Coronary artery (tissue), 2 donors: Measurements from ENCODE around the gene POFUT2.
"Not testable (repeated sequence)": the region's sequence is repeated elsewhere in the genome, so short reads cannot be mapped to it uniquely, and the experiment has no call there.

Experiments used
- DNase-seq: peaks from one replicate; pipeline ENCODE4 v3.0.0-alpha.2; 2017; ENCODE audit warnings: low spot score
- H3K27ac ChIP-seq, 2 donors: fragments of 200-600 bp; sonication (generic); one replicate each; pipeline ENCODE4 v1.5.1; 2016 to 2019
- H3K4me3 ChIP-seq: fragments of 200-600 bp; sonication (generic); 2 replicates; pipeline ENCODE4 v1.5.1; 2016; ENCODE audit warnings: mild to moderate bottlenecking, moderate library complexity
- TF ChIP-seq, protein P1 (sequence below): fragments of 200-600 bp; sonication (generic); IDR thresholded peaks from one replicate; pipeline ENCODE4 v1.5.1; 2019; ENCODE audit warnings: antibody characterized with exemption

POFUT2 gene

DNA sequence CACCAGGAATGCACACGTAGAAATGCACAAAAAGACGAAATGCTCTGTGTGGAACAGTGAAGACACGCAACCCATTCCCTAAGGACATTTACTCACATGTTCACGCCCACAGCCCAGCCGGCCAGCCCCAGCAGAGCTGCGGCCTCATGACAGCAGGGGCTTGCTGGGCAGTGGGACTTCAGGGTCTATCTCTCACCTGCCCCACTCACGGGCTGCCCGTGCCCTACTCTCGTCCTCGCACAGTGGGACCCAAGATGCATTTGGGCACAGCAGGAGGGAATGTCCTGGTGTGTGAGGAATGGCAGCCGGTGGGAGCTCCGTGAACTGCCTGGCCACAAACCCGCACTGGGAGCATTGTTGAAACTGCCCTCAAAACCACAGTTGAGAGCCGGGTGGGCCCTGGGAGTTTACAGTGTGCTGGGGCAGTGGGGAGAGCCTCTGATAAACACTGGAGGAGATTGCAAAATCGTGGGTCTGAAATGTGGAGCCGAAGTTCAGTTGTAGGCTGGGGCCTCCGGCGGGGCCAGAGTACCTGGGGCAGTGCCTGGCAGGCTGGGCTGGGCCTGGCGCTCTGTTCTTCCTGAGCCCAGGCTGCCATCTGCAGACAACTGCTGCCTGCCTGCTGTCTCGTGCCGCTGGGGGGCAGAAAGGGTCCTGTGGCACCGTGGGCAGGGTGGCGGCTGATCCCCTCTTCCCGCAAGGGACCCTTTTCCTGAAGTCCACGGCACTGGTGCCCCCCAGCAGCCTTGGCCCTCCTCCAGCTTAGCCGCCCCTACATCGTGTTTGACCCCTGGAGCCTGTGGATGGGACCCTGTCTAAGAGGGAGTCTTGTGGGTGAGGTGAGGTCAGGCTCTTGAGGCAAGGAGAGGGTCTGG is 20.7 kb upstream of the POFUT2 start:
- TF ChIP-seq, protein P1, sequence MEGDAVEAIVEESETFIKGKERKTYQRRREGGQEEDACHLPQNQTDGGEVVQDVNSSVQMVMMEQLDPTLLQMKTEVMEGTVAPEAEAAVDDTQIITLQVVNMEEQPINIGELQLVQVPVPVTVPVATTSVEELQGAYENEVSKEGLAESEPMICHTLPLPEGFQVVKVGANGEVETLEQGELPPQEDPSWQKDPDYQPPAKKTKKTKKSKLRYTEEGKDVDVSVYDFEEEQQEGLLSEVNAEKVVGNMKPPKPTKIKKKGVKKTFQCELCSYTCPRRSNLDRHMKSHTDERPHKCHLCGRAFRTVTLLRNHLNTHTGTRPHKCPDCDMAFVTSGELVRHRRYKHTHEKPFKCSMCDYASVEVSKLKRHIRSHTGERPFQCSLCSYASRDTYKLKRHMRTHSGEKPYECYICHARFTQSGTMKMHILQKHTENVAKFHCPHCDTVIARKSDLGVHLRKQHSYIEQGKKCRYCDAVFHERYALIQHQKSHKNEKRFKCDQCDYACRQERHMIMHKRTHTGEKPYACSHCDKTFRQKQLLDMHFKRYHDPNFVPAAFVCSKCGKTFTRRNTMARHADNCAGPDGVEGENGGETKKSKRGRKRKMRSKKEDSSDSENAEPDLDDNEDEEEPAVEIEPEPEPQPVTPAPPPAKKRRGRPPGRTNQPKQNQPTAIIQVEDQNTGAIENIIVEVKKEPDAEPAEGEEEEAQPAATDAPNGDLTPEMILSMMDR: no peak
- peak overlapping the region; percentile 44 to 95 for H3K27ac ChIP-seq

DNA sequence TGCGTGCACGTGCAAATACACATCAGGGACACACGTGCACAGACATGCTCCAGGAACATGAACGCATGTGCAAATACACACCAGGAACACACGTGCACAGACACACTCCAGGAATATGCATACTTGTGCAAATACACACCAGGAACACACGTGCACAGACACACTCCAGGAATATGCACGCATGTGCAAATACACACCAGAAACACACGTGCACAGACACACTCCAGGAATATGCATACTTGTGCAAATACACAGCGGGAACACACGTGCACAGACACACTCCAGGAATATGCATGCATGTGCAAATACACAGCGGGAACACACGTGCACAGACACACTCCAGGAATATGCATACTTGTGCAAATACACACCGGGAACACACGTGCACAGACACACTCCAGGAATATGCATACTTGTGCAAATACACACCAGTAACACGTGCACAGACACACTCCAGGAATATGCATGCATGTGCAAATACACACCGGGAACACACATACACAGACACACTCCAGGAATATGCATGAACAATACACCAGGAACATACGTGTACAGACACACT is 20.0 kb upstream of the POFUT2 start:
- Histone ChIP-seq H3K4me3 (peak overlapping the region; percentile 34), H3K27ac (peak overlapping the region; percentile 87 to 95)
- DNase-seq: not testable (repeated sequence)

More for the DNA sequence above, 20.7 kb upstream of the POFUT2 start:
- DNase-seq: no peak
- no peak overlapping the region for H3K4me3 ChIP-seq

DNA sequence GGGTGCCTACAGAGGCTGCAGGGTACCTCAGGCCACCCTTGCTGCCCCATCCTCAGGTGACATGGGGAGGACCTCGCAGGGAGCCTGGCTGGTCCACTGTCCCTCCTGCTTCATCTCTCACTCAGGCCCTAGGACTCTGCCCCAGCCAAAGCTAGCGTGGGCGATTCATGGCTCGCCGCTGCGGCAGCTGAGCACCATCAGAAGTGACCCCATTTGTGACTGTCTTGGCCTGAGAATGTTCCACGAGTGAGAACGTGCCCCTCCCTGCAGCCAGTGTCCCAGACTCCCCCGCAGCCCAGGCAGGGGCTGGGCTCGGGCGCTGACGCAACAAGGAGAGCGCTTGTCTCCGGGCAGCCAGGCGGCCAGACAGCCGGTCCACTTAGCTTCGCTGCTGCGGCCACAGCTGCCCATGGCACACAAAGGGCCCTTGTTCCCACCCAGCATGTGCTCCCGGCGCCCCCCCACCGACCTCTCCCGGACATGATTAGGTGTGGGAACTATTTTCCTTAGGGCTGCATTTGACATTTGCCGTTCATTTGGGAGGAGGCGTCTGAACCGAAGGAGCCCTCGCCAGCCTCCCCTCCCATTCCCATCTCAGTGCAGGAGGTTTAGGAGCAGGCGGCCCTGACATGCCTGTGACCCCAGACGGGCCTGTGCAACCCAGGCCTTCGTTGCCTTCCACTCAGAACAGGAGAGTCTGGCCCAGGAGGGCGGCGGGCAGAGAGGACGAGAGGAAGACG is 19.3 kb upstream of the POFUT2 start:
- DNase-seq: peak; percentile 96
- H3K4me3 ChIP-seq: peak overlapping the region; percentile 34
- H3K27ac ChIP-seq: peak overlapping the region; percentile 87 to 95
- TF ChIP-seq, protein P1: no peak

DNA sequence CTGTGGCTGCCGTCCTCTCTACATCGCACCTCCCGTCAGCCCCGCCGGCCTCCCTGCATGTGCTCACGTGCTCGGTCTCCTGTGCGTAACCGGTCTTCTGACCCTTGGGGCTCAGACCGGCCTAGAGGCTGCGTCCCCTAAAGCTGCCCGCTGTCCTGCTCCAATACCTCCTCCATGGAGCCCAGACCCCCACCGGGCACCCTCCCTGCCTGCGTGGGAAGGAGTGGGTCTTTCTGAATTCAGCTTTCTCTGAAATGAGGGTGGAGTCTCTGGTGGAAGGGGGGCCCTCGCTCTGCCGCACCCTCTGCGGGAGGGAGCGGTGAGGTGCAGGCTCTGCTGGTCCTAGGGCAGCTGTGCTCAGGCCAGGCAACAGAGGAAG is 18.7 kb upstream of the POFUT2 start:
- Histone ChIP-seq H3K27ac (peak overlapping the region; percentile 87 to 95), H3K4me3 (peak overlapping the region; percentile 3)
- no peak for DNase-seq
- TF ChIP-seq, protein P1: no peak

DNA sequence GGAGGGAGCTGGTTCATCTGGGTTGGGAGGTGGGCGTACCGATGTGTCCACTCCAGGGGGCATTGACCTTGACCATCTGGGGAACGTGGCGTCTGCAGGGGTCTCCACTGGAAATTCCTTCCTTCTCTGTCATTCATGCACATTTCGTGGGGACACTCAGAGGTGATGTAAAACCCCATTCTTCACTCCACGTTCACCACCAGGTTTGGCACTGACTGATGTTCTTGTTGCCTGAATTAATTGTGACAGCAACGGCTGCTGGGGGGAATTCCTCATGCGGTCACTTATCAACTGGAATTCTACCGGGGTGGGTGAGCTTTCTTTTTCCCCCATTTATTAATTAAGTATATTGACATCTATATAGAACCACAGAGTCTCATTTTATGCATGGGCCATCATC is 18.1 kb upstream of the POFUT2 start:
- peak overlapping the region; percentile 87 to 95 for H3K27ac ChIP-seq
- TF ChIP-seq, protein P1: no peak
- DNase-seq: no peak
- no peak overlapping the region for H3K4me3 ChIP-seq

DNA sequence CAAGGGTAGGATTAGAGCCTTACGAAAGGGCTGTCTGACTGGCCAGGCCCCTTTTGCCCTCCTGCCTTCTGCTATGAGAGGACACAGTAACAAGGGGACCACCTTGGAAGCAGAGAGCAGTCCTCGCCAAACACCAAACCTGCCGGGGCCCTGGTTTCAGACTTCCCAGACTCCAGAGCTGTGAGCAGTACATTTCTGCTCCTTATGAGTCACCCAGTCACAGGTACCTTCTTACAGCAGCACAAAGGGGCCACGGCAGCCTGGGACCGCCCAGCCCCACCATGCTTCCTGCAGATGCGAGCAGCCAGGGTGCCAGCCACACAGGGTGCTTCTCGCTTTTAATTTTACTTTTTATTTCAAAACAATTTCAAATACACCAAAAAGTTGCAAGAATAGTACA is 17.2 kb upstream of the POFUT2 start:
- DNase-seq: no peak
- no peak overlapping the region for H3K4me3 ChIP-seq
- peak overlapping the region; percentile 17 to 94 for H3K27ac ChIP-seq
- TF ChIP-seq, protein P1: no peak

DNA sequence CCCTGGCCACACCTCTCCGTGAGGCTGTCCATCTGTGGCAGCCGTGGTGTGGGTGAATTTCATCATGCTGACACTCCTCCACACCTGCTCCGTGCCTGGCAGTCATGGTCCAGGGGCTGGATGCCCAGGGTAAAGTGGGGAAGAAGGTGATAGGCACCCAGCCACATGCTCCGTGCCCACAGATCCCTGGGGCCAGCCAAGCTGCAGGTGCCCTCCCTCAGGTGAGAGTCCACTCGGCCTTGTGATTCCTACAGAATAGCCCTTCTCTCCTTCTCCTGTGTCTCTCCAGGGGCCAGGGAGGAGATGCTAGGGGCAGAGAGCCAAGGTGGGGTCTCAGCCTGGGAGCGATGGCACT is 16.8 kb upstream of the POFUT2 start:
- Histone ChIP-seq H3K4me3 (no peak overlapping the region), H3K27ac (peak overlapping the region; percentile 17 to 94)
- TF ChIP-seq, protein P1: no peak
- no peak for DNase-seq
